Measurements from ENCODE around the gene AKNA.

GRCh38 chr9:114344692-114345091, 43.1 kb downstream of the AKNA start:
- no peak for TF ChIP-seq CTCF (IDR thresholded peaks at IDR 0.05)
- no peak for TF ChIP-seq EP300 (IDR thresholded peaks at IDR 0.05; ENCODE audit: low read depth)
- no peak for TF ChIP-seq POLR2AphosphoS5 (IDR thresholded peaks at IDR 0.05)
- TF ChIP-seq POLR2A (IDR thresholded peaks at IDR 0.05), result no peak
